NCI-H446 treated with DMSO at 0.1 percent for 48 hours (cell line): ENCODE measurements around the gene CD101.

Experiments used
- DNase-seq: peaks from one replicate; lab custom pipeline; 2025; lab: John Stamatoyannopoulos, UW

CD101 gene

GRCh38 chr1:116986421-116987255, 14.9 kb upstream of the CD101 start:
- no peak for DNase-seq

- no peak for DNase-seq
Observed at GRCh38 chr1:116987256-116987555, 14.4 kb upstream of the CD101 start.

GRCh38 chr1:116988248-116988647, 13.3 kb upstream of the CD101 start:
- DNase-seq = peak; percentile 31

GRCh38 chr1:116988908-116989307, 12.7 kb upstream of the CD101 start:
- peak; percentile 45 for DNase-seq

GRCh38 chr1:116989835-116990234, 11.7 kb upstream of the CD101 start:
- DNase-seq = peak; percentile 28

GRCh38 chr1:116990612-116991151, 10.9 kb upstream of the CD101 start:
- DNase-seq = peak; percentile 99

- no peak for DNase-seq
Observed at GRCh38 chr1:116991171-116991845, 10.3 kb upstream of the CD101 start.

- no peak for DNase-seq
Observed at GRCh38 chr1:116991918-116992317, 9.6 kb upstream of the CD101 start.

- no peak for DNase-seq
Observed at GRCh38 chr1:116993286-116993685, 8.3 kb upstream of the CD101 start.

- no peak for DNase-seq
Observed at GRCh38 chr1:116994411-116994810, 7.1 kb upstream of the CD101 start.

- no peak for DNase-seq
Observed at GRCh38 chr1:116997066-116997465, 4.5 kb upstream of the CD101 start.

- DNase-seq = no peak
Observed at GRCh38 chr1:116997636-116998035, 3.9 kb upstream of the CD101 start.

- no peak for DNase-seq
Observed at GRCh38 chr1:116999596-116999995, 2.0 kb upstream of the CD101 start.

GRCh38 chr1:117000142-117000541, 1.4 kb upstream of the CD101 start:
- no peak for DNase-seq

- no peak for DNase-seq
Observed at GRCh38 chr1:117003223-117003875, 1.8 kb downstream of the CD101 start.

GRCh38 chr1:117007719-117008013, 6.1 kb downstream of the CD101 start:
- no peak for DNase-seq

GRCh38 chr1:117008656-117009055, 7.1 kb downstream of the CD101 start:
- no peak for DNase-seq

GRCh38 chr1:117009132-117009531, 7.6 kb downstream of the CD101 start:
- peak; percentile 33 for DNase-seq

- DNase-seq = no peak
Observed at GRCh38 chr1:117010310-117010969, 8.9 kb downstream of the CD101 start.

- DNase-seq = no peak
Observed at GRCh38 chr1:117011334-117011733, 9.8 kb downstream of the CD101 start.

- DNase-seq = no peak
Observed at GRCh38 chr1:117013309-117013858, 11.8 kb downstream of the CD101 start.

GRCh38 chr1:117014209-117014608, 12.6 kb downstream of the CD101 start:
- no peak for DNase-seq
